ENCODE measurements around the gene SCARB2.

- no peak for TF ChIP-seq CTCF (conservative IDR thresholded peaks at IDR 0.05 in 1 of 2, IDR thresholded peaks at IDR 0.05 in 1 of 2; ENCODE audit: low read depth in 1 of 2, low read length in 2 of 2)
- no peak for TF ChIP-seq EZH2 (IDR thresholded peaks at IDR 0.05; ENCODE audit: low read length, missing control alignments)
These were observed 38.3 kb downstream of the SCARB2 start for GRCh38 chr4:76175336-76175735.

All from fibroblast of lung (primary cell).